Stimulated activated CD8-positive, alpha-beta memory T cell treated with anti-CD3 and anti-CD28 coated beads, Interleukin-4, amount 100 ng/mL, for 4 hours (primary cell): ENCODE data around the gene HELQ.
"Not testable (repeated sequence)": the region's sequence is repeated elsewhere in the genome, so short reads cannot be mapped to it uniquely, and the experiment has no call there.

Experiments
- DNase-seq, 2 donors: peaks; one replicate each; pipeline ENCODE4 v3.0.0-alpha.2; 2020; ENCODE audit warnings: low read depth in 2 of 2, low spot score in 1 of 2

Gene HELQ

DNA sequence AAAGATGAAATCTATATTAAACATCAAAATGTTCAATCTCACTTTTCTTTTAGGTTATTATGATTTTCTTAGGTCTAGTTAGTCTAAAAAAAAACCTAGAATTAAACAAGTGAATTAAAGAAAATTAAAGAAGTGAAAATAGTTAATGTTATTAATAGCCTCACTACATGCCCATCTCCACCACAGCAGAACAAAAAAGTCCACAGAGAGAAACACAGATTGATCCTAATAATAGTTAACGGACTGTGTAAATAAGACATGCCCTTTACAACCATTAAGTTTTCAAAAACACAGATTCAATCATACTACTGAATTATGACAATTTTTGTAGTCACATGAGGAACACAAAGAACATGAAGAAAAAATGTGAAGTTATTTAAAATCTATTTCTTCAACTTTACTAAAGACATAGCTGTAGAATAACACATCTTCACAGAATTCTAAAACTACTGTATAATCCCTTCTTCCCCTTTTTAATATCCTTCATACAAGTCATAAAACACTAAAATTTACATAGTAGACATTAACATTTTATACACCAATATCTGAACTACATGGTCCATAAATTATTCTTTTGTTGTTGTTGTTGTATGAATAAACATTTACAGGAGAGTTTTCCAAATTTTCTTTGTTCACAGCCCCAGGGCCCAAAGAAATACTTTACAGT lies 15.3 kb downstream of the HELQ start:
- no peak for DNase-seq

DNA sequence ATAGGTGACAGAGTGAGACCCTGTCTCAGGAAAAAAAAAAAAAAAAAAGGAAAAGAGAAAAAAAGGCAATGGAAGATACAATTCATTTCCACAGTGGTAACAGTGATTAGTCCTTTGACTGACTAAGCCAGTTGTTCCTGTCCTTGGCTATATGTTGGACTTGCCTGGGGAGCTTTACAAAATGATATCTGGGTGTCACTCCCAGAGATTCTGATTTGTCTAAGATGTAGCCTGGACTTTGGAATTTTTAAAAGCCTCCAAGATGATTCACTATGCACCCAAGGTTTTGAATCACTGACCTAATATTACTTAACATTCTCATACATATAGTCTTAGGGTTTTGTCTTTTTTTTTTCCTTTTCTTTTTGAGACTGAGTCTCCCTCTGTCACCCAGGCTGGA lies 16.9 kb downstream of the HELQ start:
- DNase-seq: no peak

- no peak for DNase-seq
Measured at GRCh38 chr4:83436680-83437079, 18.9 kb downstream of the HELQ start.

GRCh38 chr4:83431200-83431599 lies 24.4 kb downstream of the HELQ start:
- DNase-seq: no peak

DNA sequence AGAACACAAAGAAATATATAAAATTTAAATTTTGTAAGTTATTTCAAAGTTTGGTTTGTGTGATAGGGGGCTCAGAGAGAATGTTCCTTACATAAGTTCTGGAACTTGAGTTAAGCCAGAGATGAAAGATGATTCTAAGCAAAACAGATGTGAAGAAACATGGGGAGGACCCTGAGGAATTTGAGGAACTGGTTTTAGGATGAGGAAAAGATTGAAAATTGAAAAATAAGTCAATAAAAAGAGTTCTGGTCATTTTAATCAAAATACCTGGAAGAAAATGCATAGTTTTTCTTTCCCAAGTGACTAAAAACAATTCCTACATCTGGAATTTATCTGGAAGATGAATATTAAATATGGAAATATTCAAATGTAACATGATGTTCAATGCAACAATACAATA lies 37.4 kb downstream of the HELQ start:
- DNase-seq: no peak

GRCh38 chr4:83417566-83417965 lies 38.1 kb downstream of the HELQ start:
- no peak for DNase-seq

DNA sequence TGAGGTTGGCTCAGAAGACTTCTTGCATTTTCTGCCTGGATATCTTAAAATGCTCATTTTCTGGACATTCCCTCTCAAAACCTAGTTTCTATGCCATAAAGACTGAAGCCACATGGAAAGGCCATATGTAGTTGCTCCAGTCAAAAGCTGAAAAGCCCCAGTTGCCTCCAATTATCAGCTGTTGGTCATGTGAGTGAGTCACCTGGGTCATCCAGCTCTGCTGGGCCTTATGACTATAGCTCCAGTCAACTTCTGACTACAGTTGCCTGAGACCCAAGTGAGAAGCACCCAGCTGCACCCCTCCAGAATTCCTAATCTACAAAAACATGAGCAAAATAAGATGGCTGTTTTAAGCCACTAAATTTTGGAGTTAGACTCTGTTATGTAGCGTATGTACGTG lies 41.9 kb downstream of the HELQ start:
- DNase-seq: no peak

DNA sequence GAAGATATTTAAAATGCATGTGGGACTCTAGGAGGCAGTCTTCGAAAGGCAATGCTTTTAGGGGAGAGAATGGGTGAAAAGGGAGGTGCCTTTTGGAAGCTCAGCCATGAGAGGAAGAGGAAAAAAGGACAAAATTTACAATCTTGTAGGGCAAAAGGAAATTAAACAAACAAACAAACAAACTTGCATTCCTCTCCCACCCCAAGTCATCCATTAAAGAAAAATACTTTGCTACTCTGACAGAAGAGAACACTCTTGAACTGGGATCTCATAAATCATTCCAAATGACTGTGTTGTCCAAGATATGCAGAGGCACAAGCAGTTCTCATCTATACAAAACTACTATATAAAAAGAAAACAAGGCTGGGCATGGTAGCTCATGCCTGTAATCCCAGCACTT lies 46.7 kb downstream of the HELQ start:
- DNase-seq: no peak

DNA sequence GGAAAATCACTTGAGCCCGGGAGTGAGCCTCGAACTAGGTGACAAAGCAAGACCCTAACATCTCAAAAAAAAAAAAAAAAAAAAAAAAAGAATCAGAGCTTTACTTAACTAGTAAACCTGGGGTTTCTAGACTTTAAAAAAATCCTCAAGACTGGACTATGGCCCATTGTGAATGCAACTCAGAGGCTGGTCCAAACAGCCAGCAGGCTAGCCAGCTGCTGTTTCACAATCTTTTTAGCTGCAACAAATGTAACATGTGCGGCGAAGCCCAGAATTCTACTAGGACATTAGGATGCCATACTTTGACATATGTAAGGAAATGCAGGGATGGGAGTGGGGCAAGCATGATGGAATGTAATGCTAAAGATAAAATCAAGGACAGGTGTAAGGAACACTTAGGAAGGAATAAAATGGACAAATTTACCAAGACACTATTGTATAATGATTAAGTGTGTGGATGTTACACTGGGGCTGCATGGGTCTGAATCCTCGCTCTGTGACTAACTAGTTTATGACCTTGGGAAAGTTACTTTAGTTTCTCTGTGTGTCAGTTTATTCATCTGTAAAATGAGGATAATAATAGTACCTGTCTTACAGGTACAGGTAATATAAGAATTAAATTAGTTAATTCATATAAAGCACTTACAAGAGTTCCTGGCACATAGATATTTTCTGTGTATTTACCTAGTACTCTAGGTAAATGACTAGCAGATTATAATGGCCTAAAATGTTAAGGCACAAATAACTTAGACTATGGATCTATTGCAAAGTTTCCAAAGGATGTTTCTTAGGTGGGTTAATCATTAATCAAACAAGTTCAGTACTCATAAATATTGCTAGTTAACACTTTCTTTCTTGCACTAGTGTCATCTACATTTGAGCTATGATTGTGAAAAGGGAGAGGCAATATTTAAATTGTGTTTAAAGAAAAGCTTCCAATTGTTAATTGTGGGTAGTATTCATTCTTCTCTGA lies 49.5 kb downstream of the HELQ start:
- DNase-seq: no peak

DNA sequence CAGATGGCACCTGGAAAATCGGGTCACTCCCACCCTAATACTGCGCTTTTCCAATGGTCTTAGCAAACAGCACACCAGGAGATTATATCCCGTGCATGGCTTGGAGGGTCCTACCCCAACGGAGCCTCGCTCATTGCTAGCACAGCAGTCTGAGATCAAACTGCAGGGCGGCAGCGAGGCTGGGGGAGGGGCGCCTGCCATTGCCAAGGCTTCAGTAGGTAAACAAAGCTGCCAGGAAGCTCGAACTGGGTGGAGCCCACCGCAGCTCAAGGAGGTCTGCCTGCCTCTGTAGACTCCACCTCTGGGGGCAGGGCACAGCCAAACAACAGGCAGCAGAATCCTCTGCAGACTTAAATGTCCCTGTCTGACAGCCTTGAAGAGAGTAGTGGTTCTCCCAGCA lies 57.5 kb downstream of the HELQ start:
- DNase-seq: not testable (repeated sequence)

DNA sequence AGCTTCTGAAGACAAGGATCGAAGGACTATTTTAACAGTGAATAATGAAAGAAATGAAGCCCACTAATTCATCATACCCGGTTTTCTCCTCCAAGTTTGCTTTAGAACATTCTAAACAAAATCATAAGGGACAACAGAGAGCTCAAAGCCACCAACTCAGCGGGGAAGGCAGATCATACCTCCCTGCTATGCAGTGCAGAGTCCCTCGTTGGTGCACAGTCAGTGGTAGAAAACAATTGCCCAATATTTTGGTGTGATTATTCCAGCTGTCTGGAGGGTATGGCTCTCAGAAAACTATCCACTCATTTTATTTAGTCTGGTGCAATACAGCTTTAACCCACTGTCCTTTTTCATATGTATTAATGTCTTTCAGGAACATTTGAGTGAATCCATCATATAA lies 61.7 kb downstream of the HELQ start:
- DNase-seq: no peak

GRCh38 chr4:83392562-83392961 lies 63.1 kb downstream of the HELQ start:
- no peak for DNase-seq

- no peak for DNase-seq
Measured at GRCh38 chr4:83390944-83391343, 64.7 kb downstream of the HELQ start.

- no peak for DNase-seq
Measured at GRCh38 chr4:83389756-83390505, 65.7 kb downstream of the HELQ start.

DNA sequence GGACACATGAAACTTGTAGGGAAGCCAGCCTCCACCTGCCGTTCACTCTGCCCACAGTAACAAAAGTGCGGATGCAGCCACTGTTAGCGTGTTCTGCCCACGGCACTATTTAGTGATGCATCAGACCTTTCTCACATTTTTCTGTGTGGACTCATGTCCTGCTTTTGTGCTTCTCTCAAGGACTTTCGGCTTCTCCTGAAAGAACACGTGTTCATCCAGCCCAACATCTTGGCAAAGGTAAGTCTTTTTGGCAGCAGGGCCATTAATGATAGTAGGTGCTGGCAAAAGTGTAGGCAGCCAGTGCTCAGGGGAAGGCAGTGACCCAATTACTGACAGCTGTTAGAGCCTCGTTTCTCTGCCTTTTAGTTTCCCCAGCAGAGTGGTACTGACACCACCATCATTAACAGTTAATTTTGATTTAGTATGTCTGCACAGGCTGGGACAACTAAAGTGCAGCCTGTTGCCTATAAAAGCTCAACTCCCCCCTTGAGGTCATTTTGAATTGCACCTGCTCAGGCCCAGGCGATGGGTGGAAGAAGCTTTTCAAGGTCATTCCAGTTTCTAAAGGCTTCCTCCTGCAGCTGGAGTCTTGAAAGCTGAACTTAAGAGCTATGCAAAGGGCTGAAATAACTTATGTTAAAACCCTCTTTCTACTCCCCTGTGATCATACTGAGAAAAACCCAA lies 66.4 kb downstream of the HELQ start:
- no peak for DNase-seq

DNA sequence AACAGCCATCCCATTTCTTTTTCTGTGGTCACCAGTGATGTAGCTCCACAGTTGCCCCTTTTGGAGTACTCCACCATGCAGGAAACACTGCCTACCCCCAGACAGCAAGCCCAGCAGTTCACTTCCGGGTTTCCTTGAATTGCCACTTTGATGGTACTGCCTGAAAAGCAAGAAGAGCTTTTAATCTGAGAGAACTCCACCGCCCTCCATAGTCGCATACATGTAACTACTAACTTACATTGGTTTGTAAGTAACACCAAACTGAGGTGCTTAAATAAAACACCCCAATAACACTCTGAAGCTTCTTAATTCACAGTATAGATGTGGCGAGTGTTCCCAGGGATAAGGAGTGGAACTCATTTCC lies 67.3 kb downstream of the HELQ start:
- DNase-seq: no peak

- DNase-seq: no peak
Measured at GRCh38 chr4:83387476-83388312, 67.9 kb downstream of the HELQ start.

DNA sequence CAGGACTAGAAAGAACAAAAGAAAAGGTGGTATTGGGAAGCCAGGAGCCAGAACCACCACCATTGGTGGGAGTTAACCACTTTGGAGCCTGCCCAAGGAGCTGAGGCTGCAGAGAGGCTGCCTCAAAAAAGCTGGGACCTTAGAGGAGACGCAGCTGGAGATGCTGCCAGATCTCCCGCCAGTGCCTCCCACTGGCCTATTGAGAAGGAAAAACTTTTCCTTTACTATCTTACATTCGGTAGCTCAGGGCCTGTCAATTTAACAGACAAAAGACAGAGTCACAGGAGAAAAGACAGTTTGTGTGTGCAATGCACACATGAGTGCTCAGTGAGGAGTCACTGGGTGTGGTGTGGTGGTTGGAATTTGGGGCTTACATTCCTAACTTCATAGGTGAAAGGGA lies 68.6 kb downstream of the HELQ start:
- DNase-seq: no peak

- no peak for DNase-seq
Measured at GRCh38 chr4:83382850-83383249, 72.8 kb downstream of the HELQ start.

DNA sequence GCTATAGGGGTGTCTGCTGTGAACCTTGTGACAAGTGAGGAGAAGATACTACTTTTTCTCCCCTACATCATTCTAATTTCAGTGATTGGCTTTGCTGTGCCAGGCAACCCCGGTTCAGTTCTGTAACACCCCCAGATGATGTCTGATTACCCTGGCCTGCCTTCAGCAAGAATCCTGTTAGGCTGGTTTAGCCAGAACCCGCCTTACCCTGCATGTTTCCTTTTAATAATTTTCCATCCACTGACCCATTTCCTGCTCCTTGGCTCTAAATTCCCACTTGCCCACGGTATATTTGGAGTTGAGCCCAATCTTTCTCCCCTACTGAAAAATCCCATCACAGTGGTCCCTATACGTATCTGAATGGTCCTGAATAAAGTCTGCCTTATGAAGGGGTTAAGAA lies 74.5 kb downstream of the HELQ start:
- no peak for DNase-seq
